ENCODE data around the gene CCR5. TPM values are rescaled to one million over a fixed set of nuclear protein-coding genes. Genes with fewer than 3 reads are reported as not detected.

The CCR5 gene
- total and polyA plus RNA-seq, 9 of the 15 experiments (the other 6 are each of a cell fraction or from before 2014, with no cell fraction given) = not detected

GRCh38 chr3:46406788-46407611 lies 36.3 kb downstream of the CCR5 start, which contains the start of the genes CCR5AS and CCRL2 (continued):
- TF ChIP-seq TCF3 (CRISPR knock-in tag; IDR thresholded peaks at IDR 0.05) (peak; percentile 97), ILF3 (IDR thresholded peaks at IDR 0.05; ENCODE audit: borderline replicate concordance) (no peak), MXI1 (IDR thresholded peaks at IDR 0.05; ENCODE audit: low read depth, low read length) (0 out of 2 replicates have a peak, but pooled peaks have one; percentile 43), TAF9B (IDR thresholded peaks at IDR 0.05; ENCODE audit: partially characterized antibody) (peak; percentile 78), NCOA6 (IDR thresholded peaks at IDR 0.05) (peak; percentile 36; the same call in 1 of the 2 replicates), USF2 (CRISPR knock-in tag; IDR thresholded peaks at IDR 0.05) (peak; percentile 58; the same call in 1 of the 2 replicates), E2F1 (CRISPR knock-in tag; IDR thresholded peaks at IDR 0.05) (no peak; the same call in 1 of the 2 replicates), EP400 (IDR thresholded peaks at IDR 0.05) (peak; percentile 77), CBX3 (IDR thresholded peaks at IDR 0.05; ENCODE audit: borderline replicate concordance in 1 of 2, low read length in 2 of 2) (peak in 1 of 2 experiments; percentile 79; a peak in 1 of 3 replicates), CREB1 (IDR thresholded peaks at IDR 0.05) (peak; percentile 93), CREB1 (CRISPR knock-in tag; IDR thresholded peaks at IDR 0.05) (peak; percentile 92), FOXK2 (conservative IDR thresholded peaks at IDR 0.05 in 1 of 2, IDR thresholded peaks at IDR 0.05 in 1 of 2; ENCODE audit: low read depth in 2 of 2) (peak; percentile 69 to 79; a peak in 3 of 4 replicates), CUX1 (CRISPR knock-in tag; IDR thresholded peaks at IDR 0.05) (peak; percentile 90; the same call in 1 of the 2 replicates), KAT8 (IDR thresholded peaks at IDR 0.05; ENCODE audit: low read depth) (no peak), TBL1XR1 (IDR thresholded peaks at IDR 0.05; ENCODE audit: low read length in 2 of 2) (peak; percentile 88 to 90; a peak in 3 of 4 replicates), YY1 (IDR thresholded peaks at IDR 0.05; ENCODE audit: borderline replicate concordance in 1 of 3, control insufficient read depth in 1 of 3, extremely low read depth in 1 of 3, insufficient read depth in 3 of 3, insufficient read length in 1 of 3, insufficient replicate concordance in 2 of 3, low read depth in 1 of 3, low read length in 2 of 3) (peak in 1 of 3 experiments; percentile 57), EWSR1 (IDR thresholded peaks at IDR 0.05; ENCODE audit: borderline replicate concordance, low read depth, partially characterized antibody) (no peak), PYGO2 (tag; IDR thresholded peaks at IDR 0.05) (no peak; the same call in none of the 2 replicates), NR2C1 (IDR thresholded peaks at IDR 0.05) (peak; percentile 96), NR2C1 (tag; IDR thresholded peaks at IDR 0.05) (peak; percentile 98)

Measured in K562 (cell line).